Measurements from ENCODE around the gene WNT16.

The WNT16 gene

GRCh38 chr7:121341933-121342332 lies 13.1 kb downstream of the WNT16 start:
- no peak for TF ChIP-seq EZH2phosphoT487 (IDR thresholded peaks at IDR 0.05; ENCODE audit: low read depth)
- TF ChIP-seq CTCF (IDR thresholded peaks at IDR 0.05; ENCODE audit: low read depth, low read length), result no peak
- no peaks in the 10 kb centered on the region for H3K79me2 ChIP-seq (ENCODE audit: low read length)
- no peak overlapping the region for H2AFZ ChIP-seq (ENCODE audit: low read depth, low read length)
- no peaks in the 10 kb centered on the region for H4K20me1 ChIP-seq (ENCODE audit: insufficient read depth, low read length)
- no peaks in the 10 kb centered on the region for H3K9me3 ChIP-seq (ENCODE audit: insufficient read depth, low read length)
- H3K4me2 ChIP-seq (ENCODE audit: low read length), result no peak overlapping the region
- H3K4me3 ChIP-seq (ENCODE audit: low read length), result no peak overlapping the region
- no peak overlapping the region for H3K27ac ChIP-seq (ENCODE audit: low read length)
- H3K4me1 ChIP-seq (ENCODE audit: low read length), result no peaks in the 10 kb centered on the region
- H3K27me3 ChIP-seq (ENCODE audit: low read depth, low read length), result no peaks in the 10 kb centered on the region
- H3K9ac ChIP-seq (ENCODE audit: low read length), result no peak overlapping the region
- H3K36me3 ChIP-seq (replicated peaks; ENCODE audit: low read depth, low read length), result peaks cover 14% of the 10 kb centered on the region

DNA sequence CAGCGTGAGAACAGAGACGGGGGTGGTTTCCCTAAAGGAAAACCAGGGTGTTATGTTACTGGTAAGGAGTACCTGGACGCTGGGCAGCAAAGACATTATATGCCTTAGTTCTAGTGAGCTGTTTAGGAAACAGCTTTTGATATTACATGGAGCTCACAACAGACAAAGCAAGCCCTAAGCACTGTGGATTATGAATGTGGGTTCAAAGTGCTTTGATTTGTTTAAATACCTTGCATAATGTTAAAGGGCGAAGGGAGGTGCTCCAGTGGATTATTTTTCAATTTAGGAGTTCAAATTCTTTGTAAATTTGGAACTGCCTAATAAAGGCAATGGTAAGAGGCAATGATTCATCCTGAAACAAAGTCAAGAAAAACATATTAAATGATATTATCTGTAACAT lies 13.8 kb downstream of the WNT16 start:
- no peak for TF ChIP-seq CTCF (IDR thresholded peaks at IDR 0.05; ENCODE audit: low read depth, low read length)

DNA sequence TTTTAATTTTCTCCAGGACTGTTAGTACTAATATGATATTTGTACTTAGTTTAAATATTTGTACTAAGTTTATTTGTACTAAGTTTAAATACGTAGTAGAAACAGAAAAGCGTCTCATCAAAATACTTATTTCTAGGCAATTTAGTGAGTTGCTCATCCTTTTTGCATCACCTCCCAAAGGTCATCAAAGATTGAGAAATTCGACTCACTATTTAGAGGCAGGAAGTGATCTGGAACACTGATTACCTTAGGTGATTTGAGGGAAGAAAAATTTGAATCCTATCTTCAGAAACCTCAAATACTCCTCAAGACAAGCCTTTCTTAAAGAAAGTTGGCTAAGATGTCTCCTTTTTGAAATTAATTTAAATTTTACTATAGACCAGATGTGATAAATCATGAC lies 14.5 kb downstream of the WNT16 start:
- no peak overlapping the region for H3K27ac ChIP-seq (ENCODE audit: low read length)
- H4K20me1 ChIP-seq (ENCODE audit: insufficient read depth, low read length), result no peaks in the 10 kb centered on the region
- H2AFZ ChIP-seq (ENCODE audit: low read depth, low read length), result no peak overlapping the region
- peaks cover 19% of the 10 kb centered on the region for H3K36me3 ChIP-seq (replicated peaks; ENCODE audit: low read depth, low read length)
- no peak overlapping the region for H3K4me3 ChIP-seq (ENCODE audit: low read length)
- H3K9ac ChIP-seq (ENCODE audit: low read length), result no peak overlapping the region
- H3K79me2 ChIP-seq (ENCODE audit: low read length), result no peaks in the 10 kb centered on the region
- no peaks in the 10 kb centered on the region for H3K27me3 ChIP-seq (ENCODE audit: low read depth, low read length)
- TF ChIP-seq EZH2phosphoT487 (IDR thresholded peaks at IDR 0.05; ENCODE audit: low read depth) (no peak), CTCF (IDR thresholded peaks at IDR 0.05; ENCODE audit: low read depth, low read length) (no peak)
- H3K9me3 ChIP-seq (ENCODE audit: insufficient read depth, low read length), result no peaks in the 10 kb centered on the region
- H3K4me1 ChIP-seq (ENCODE audit: low read length), result no peaks in the 10 kb centered on the region
- H3K4me2 ChIP-seq (ENCODE audit: low read length), result no peak overlapping the region

More for the DNA sequence above, 13.8 kb downstream of the WNT16 start:
- H2AFZ ChIP-seq (ENCODE audit: low read depth, low read length), result no peak overlapping the region
- no peak overlapping the region for H3K27ac ChIP-seq (ENCODE audit: low read length)
- no peak overlapping the region for H3K4me3 ChIP-seq (ENCODE audit: low read length)
- H3K4me1 ChIP-seq (ENCODE audit: low read length), result no peaks in the 10 kb centered on the region
- H3K9me3 ChIP-seq (ENCODE audit: insufficient read depth, low read length), result no peaks in the 10 kb centered on the region
- no peak overlapping the region for H3K4me2 ChIP-seq (ENCODE audit: low read length)
- H4K20me1 ChIP-seq (ENCODE audit: insufficient read depth, low read length), result no peaks in the 10 kb centered on the region
- H3K27me3 ChIP-seq (ENCODE audit: low read depth, low read length), result no peaks in the 10 kb centered on the region
- peaks cover 19% of the 10 kb centered on the region for H3K36me3 ChIP-seq (replicated peaks; ENCODE audit: low read depth, low read length)
- no peak overlapping the region for H3K9ac ChIP-seq (ENCODE audit: low read length)
- no peaks in the 10 kb centered on the region for H3K79me2 ChIP-seq (ENCODE audit: low read length)

GRCh38 chr7:121344093-121344492 lies 15.3 kb downstream of the WNT16 start:
- H3K27me3 ChIP-seq (ENCODE audit: low read depth, low read length), result no peaks in the 10 kb centered on the region
- H3K4me1 ChIP-seq (ENCODE audit: low read length), result no peaks in the 10 kb centered on the region
- no peak for TF ChIP-seq CTCF (IDR thresholded peaks at IDR 0.05; ENCODE audit: low read depth, low read length)
- no peak for TF ChIP-seq EZH2phosphoT487 (IDR thresholded peaks at IDR 0.05; ENCODE audit: low read depth)
- H3K9me3 ChIP-seq (ENCODE audit: insufficient read depth, low read length), result no peaks in the 10 kb centered on the region
- no peaks in the 10 kb centered on the region for H3K79me2 ChIP-seq (ENCODE audit: low read length)
- no peak overlapping the region for H3K9ac ChIP-seq (ENCODE audit: low read length)
- peaks cover 19% of the 10 kb centered on the region for H3K36me3 ChIP-seq (replicated peaks; ENCODE audit: low read depth, low read length)
- H3K4me3 ChIP-seq (ENCODE audit: low read length), result no peak overlapping the region
- no peak overlapping the region for H3K27ac ChIP-seq (ENCODE audit: low read length)
- no peaks in the 10 kb centered on the region for H4K20me1 ChIP-seq (ENCODE audit: insufficient read depth, low read length)
- H2AFZ ChIP-seq (ENCODE audit: low read depth, low read length), result no peak overlapping the region
- H3K4me2 ChIP-seq (ENCODE audit: low read length), result no peak overlapping the region

Data from OCI-LY3 (cell line).